ENCODE data around the gene LOXL4. TPM values are rescaled to one million over a fixed set of nuclear protein-coding genes. Genes with fewer than 3 reads are reported as not detected.
A peak's percentile ranks its signal among the peaks of the same experiment; 100 is the strongest.
"Not testable (repeated sequence)": the region's sequence is repeated elsewhere in the genome, so short reads cannot be mapped to it uniquely, and the experiment has no call there.

The LOXL4 gene
- total RNA-seq, 1 experiment from 2014 or later = not detected

GRCh38 chr10:98253499-98253898, 14.5 kb downstream of the LOXL4 start:
- in situ Hi-C loops (cut with HindIII; ENCODE audit: low sequenced_read_pairs) = no loop called here
- peak; percentile 63 for DNase-seq (ENCODE audit: low spot score)

DNA sequence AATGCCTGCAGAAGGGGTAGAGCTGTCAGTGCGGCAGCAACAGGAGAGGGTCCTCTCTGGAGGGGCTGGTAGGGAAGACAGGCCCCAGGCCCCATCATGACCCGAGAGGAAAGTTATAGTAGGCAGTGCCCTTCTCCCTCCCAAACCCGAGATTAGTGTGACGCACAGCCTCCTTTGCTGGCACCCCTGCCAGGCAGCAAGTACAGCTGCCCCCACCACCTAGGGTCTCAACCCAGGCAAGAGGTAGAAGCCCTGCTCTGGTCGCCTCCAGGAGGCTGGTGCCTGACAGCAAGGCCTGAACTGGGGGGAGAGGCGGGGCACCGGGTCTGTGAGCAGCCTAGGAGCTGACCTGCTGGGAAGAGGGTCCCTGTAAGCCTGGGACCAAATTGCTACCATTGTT, 15.5 kb downstream of the LOXL4 start:
- in situ Hi-C loops (cut with HindIII; ENCODE audit: low sequenced_read_pairs) = no loop called here

GRCh38 chr10:98251399-98251798, 16.6 kb downstream of the LOXL4 start:
- DNase-seq (ENCODE audit: low spot score) = no peak
- in situ Hi-C loops (cut with HindIII; ENCODE audit: low sequenced_read_pairs) = no loop called here

More for the DNA sequence above, 15.5 kb downstream of the LOXL4 start:
- no peak for DNase-seq (ENCODE audit: low spot score)

GRCh38 chr10:98249134-98249533, 18.9 kb downstream of the LOXL4 start:
- in situ Hi-C loops (cut with HindIII; ENCODE audit: low sequenced_read_pairs) = no loop called here
- DNase-seq (ENCODE audit: low spot score) = no peak

DNA sequence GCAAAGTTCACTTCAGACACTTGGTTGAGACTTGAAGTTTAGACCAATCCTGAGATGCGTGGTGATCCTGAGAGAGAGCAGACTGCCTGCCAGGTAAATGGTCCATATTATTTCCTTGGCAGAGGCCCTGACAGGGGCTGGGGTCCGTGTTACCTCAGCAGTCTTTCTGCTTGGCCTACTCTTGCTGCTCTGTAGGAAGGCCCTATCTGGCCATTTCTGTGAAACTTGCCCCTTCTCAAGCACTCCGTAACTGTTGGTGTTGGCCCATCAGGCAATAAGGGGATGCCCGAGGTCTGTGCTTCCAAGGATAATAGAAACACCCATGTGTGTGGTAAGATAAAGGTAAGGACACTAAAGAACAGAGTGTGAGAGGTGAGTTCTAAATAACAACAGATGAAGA, 20.0 kb downstream of the LOXL4 start:
- in situ Hi-C loops (cut with HindIII; ENCODE audit: low sequenced_read_pairs) = no loop called here
- no peak for DNase-seq (ENCODE audit: low spot score)

DNA sequence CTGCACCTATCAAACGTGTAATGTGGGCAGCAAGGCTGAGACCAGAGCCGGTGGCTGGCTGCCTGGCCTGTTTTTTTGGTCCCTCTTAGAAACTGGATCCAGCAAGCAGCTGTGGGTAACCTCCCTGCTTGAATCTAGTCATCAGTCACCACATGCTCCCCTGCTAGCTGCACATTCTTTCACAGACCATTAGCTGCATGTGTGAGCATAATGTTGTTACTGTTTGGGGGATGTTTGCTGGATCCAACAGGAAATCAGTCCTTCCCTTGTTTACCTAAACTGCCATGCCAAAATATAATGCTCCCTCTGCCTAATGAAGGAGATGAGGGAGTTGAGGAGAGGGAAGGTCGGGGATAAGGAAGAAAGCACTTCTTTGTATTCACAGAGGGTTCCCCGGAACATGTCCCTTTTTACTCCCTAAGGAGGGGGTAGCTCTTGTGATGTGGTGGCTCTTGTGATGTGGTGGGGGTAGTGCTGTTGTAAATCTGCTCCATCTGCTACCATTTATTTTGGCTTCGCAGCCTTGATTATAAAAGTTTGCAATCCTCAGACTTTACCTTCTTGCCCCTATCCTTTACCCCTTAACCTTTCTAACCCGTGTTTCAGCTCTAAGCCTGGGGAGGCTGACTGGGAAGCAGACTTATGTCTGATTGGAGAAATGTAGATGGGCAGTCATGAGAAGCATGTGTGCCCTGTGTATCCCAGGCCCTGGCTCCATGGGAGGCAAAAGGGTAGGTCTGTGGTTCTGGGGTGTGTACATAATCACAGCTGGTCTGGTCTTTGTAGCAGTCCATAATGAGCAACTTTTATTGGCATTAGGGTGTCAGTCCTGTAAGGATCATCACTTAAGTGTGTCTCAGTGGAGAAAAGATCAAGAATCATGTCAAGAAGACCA, 20.8 kb downstream of the LOXL4 start:
- no peak for DNase-seq (ENCODE audit: low spot score)
- in situ Hi-C loops (cut with HindIII; ENCODE audit: low sequenced_read_pairs) = no loop called here

GRCh38 chr10:98244586-98244985, 23.4 kb downstream of the LOXL4 start:
- DNase-seq (ENCODE audit: low spot score) = no peak
- in situ Hi-C loops (cut with HindIII; ENCODE audit: low sequenced_read_pairs) = no loop called here

- in situ Hi-C loops (cut with HindIII; ENCODE audit: low sequenced_read_pairs) = no loop called here
Observed at GRCh38 chr10:98244141-98244540, 23.9 kb downstream of the LOXL4 start.

DNA sequence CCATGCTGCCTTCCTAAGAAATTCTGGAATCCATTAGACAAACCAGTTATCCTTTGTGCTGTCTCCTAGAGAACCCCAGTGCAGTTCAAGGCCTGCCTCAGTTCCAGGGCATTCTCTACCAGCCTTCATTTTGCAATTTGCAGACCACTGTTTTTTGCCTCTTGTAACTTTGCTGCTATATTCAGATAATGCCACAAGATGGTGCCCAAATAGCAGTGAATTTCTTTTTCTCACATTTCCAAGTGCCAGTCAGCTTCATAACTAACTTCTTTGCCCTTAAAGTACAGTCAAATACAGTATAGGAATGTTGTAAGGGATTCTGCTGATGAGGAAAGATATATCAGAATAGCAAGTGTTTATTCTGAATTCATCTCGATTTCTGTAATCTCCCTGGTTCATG, 25.2 kb downstream of the LOXL4 start:
- DNase-seq (ENCODE audit: low spot score) = peak; percentile 71
- in situ Hi-C loops (cut with HindIII; ENCODE audit: low sequenced_read_pairs) = no loop called here

More at GRCh38 chr10:98244141-98244540, 23.9 kb downstream of the LOXL4 start:
- no peak for DNase-seq (ENCODE audit: low spot score)

- no peak for DNase-seq (ENCODE audit: low spot score)
- in situ Hi-C loops (cut with HindIII; ENCODE audit: low sequenced_read_pairs) = no loop called here
Observed at GRCh38 chr10:98240524-98240923, 27.5 kb downstream of the LOXL4 start.

DNA sequence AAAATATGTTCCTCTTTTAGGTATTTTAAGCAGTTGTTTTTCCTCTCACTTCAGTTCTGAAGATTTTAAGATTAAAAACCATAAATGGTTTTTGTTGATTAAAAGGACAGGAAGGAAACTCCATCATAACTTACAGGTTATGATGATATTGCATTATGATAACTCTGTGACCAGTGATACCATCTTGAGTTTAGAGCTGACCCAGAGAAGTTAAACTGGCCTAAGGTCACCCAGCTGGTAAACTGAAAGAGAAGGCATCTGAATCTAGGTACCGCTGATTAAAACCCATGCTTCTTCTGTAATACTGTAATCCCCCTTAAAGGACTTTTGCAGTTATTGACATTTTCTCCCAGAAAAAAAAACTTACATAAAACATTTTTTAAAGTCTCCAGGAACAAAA, 29.6 kb downstream of the LOXL4 start:
- in situ Hi-C loops (cut with HindIII; ENCODE audit: low sequenced_read_pairs) = no loop called here
- DNase-seq (ENCODE audit: low spot score) = no peak

GRCh38 chr10:98236862-98237261, 31.1 kb downstream of the LOXL4 start:
- no peak for DNase-seq (ENCODE audit: low spot score)

DNA sequence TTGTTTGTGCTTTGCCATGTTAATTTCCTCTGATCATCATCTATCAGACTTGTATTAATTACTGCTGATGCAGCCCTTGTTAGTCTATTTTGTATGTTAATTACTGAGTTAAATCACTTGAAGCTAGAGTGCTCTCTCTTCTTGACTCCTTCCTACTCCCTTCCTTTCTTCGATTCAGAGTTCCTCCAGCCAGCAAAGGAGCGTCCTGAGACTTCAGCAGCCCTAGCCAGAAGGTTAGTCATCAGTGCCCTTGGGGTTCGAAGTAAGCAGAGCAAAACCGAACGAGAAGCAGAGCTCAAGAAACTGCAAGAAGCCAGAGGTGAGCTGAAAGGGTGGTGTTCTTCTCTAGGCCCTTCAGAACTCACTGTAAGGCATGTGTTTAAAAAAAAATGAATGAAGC, 32.1 kb downstream of the LOXL4 start:
- DNase-seq (ENCODE audit: low spot score) = no peak
- in situ Hi-C loops (cut with HindIII; ENCODE audit: low sequenced_read_pairs) = no loop called here

More at GRCh38 chr10:98236862-98237261, 31.1 kb downstream of the LOXL4 start:
- in situ Hi-C loops (cut with HindIII; ENCODE audit: low sequenced_read_pairs) = no loop called here

DNA sequence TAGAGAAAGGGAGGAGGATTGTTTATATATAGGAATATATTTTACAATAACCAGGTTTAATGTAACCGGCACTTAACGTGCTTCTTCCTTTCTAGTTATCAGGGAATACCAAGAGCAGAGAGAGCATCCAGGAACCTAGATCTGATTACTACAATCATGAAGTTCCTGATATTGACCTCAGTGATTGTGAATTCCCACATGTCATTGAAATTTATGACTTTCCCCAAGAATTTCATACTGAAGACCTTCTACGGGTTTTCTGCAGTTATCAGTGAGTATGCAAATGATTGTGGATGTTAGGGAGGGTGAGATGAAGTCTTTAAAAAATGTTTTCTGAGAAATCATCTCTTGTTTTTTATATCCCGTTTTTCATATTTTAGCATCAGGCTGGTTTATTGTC, 36.6 kb downstream of the LOXL4 start:
- DNase-seq (ENCODE audit: low spot score) = no peak
- in situ Hi-C loops (cut with HindIII; ENCODE audit: low sequenced_read_pairs) = no loop called here

DNA sequence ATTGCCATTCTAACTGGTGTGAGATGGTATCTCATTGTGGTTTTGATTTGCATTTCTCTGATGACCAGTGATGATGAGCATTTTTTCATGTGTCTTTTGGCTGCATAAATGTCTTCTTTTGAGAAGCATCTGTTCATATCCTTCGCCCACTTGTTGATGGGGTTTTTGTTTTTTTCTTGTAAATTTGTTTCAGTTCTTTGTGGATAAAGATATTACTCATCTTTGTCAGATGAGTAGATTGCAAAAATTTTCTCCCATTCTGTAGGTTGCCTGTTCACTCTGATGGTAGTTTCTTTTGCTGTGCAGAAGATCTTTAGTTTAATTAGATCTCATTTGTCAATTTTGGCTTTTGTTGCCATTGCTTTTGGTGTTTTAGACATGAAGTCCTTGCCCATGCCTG, 39.7 kb downstream of the LOXL4 start:
- in situ Hi-C loops (cut with HindIII; ENCODE audit: low sequenced_read_pairs); DNase-seq (ENCODE audit: low spot score): not testable (repeated sequence)

GRCh38 chr10:98227713-98228112, 40.3 kb downstream of the LOXL4 start:
- in situ Hi-C loops (cut with HindIII; ENCODE audit: low sequenced_read_pairs) = not testable (repeated sequence)

DNA sequence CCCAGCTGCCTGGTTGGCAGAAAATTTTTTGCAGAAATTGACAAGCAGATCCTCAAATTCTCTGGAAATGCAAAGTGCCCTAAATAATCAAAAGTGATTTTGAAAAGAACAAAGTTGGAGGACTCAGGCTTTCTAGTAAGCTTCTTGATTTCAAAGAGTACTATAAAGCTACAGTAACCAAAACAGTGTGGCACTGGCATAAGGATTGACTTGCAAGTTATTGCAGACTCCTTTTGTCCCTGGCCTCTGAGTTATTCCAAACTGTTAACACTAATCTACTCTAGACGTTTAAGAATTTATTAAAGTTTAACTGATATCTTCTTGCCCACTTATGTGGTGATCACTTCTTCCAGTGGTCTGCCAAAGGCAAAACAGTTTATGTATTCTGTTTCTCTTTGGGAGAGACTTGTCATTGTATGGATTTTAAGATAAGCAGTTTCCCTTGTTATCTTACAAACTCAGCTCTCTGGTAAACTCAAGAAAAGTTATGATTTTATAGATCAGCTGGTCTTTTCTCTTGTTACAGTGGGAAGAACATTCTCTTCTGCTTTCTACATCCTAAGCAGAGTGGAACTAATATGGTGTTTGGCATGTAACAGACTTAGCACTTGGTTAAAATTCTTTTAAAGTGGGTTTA, 41.4 kb downstream of the LOXL4 start:
- DNase-seq (ENCODE audit: low spot score) = no peak
- in situ Hi-C loops (cut with HindIII; ENCODE audit: low sequenced_read_pairs) = no loop called here

More at GRCh38 chr10:98227713-98228112, 40.3 kb downstream of the LOXL4 start:
- not testable (repeated sequence) for DNase-seq (ENCODE audit: low spot score)

DNA sequence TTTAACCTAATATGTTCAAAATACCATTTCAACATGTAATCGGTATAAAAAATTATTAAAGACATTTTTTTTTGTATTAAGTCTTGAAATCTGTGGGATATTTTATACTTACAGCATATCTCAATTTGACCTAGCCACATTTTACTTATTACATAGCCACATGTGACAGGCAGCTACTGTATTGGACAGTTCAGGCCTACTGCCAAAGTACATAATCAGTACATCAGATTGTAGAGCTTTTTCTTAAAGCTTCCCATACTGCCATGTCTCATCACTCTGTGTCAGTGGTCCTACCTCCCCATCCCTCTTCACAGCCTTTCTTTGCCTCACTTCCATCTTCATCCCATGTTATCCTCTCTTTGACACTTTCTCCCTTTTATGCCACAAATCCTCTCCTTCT, 43.0 kb downstream of the LOXL4 start:
- in situ Hi-C loops (cut with HindIII; ENCODE audit: low sequenced_read_pairs) = no loop called here
- DNase-seq (ENCODE audit: low spot score) = no peak

DNA sequence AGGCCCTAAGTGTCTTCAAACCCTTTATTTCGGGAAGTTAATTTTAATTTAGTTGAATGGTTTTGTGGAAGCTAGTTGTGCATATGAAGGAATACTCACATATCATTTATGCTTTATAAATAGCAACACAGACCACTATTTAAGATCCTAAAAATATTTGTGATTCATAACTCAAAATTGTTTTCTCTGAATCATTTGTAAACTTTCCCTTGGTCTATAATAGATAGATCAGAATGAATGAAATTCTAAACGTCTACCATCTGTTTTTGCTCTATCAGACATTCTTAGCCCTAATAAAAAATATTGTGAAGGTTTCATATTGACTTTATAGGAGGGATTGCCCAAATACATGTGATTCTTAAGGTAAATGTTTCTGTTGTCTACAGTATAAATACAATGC, 43.5 kb downstream of the LOXL4 start:
- in situ Hi-C loops (cut with HindIII; ENCODE audit: low sequenced_read_pairs) = no loop called here
- DNase-seq (ENCODE audit: low spot score) = no peak

- no peak for DNase-seq (ENCODE audit: low spot score)
- in situ Hi-C loops (cut with HindIII; ENCODE audit: low sequenced_read_pairs) = no loop called here
Observed at GRCh38 chr10:98223874-98224273, 44.1 kb downstream of the LOXL4 start.
